GM10847 (cell line): ENCODE data around the gene DOLPP1.

Experiments
- POLR2A ChIP-seq: IDR thresholded peaks from 2 replicates; pipeline ENCODE4 v1.6.1; 2011; ENCODE audit not compliant: insufficient read length; ENCODE audit errors: extremely low read depth

Gene DOLPP1

DNA sequence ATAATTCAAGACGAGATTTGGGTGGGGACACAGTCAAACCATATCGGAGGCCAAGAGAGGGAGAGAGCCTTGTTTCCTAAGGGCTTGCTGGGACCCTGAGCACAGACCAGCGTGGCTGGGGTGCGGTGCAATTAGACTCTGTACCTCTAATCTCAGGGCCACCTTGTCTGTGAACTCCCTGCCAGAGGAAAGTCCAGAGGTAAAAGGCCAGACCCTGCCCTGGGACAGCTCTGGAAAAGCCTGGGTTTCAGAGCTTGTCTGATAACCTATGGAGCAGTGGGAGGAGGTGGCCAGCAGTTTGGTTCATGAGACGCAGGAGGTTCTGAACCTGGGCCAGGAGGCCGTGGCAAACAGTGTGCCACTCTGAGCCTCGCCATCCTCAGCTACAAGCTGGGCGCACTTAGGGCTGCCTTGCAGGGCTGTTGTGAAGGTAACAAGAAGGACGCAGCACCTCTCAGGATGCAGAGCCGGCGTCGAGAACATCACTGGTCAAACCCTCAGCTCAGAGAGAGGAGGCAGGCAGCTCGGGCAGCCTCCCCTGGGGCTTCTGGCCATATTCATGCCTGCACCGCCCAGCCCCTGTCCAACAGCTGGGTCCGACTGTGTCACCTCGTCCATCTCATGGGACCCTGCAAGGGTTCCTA, 4.8 kb upstream of the DOLPP1 start:
- TF ChIP-seq POLR2A: no peak

DNA sequence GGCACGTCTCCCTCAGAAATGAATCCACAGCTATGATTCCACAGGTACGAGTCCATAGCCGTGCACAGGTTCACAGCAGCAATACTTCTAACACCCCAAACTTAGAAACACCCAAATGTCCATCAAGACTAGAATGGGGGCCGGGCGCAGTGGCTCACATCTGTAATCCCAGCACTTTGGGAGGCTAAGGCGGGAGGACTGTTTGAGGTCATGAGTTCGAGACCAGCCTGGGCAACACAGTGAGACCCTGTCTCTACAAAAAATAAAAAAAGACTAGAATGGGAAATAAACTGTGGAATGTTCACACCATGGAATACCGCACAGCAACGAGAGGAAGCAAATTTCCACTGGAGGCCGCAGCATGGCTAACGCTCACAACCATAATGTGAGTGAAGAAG, 4.3 kb upstream of the DOLPP1 start:
- no peak for TF ChIP-seq POLR2A

DNA sequence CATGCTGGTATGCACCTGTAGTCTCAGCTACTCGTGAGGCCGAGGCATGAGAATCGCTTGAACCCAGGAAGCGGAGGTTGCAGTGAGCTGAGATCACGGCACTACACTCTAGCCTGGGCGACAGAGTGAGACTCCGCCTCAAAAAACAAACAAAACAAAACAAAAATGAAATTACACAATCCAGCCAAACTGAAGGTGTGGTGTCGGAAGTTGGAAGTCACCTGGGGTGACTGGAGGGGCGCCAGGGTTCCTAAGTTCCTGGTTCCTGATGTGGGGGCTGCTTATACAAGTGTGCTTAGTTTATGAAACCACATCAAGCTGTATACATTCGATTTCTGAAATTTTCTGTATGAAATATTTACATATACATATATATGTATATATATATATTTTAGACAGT, 3.7 kb upstream of the DOLPP1 start:
- TF ChIP-seq POLR2A: no peak

- TF ChIP-seq POLR2A: no peak
Observed at GRCh38 chr9:129078691-129079503, 2.0 kb upstream of the DOLPP1 start.

- TF ChIP-seq POLR2A: no peak
Observed at GRCh38 chr9:129079829-129080228, 1.1 kb upstream of the DOLPP1 start.

DNA sequence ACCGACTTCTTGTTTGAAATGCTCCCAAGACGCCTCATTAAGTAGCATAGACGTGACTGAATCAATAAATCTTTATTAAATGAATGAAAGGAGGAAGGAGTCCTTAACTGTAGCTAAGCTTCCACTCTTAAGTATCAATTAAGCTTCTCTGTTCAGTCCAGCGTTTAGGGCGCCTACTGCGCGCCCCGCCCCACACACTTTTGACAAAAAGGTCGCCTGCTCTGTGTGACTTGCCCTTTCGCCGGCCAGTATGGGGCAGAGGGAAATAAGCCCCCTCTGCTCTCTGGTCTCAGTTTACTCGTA, 662 bp upstream of the DOLPP1 start:
- no peak for TF ChIP-seq POLR2A

- no peak for TF ChIP-seq POLR2A
Observed at GRCh38 chr9:129081388-129081904, 535 bp downstream of the DOLPP1 start.

- TF ChIP-seq POLR2A: no peak
Observed at GRCh38 chr9:129084087-129084486, 3.2 kb downstream of the DOLPP1 start.

DNA sequence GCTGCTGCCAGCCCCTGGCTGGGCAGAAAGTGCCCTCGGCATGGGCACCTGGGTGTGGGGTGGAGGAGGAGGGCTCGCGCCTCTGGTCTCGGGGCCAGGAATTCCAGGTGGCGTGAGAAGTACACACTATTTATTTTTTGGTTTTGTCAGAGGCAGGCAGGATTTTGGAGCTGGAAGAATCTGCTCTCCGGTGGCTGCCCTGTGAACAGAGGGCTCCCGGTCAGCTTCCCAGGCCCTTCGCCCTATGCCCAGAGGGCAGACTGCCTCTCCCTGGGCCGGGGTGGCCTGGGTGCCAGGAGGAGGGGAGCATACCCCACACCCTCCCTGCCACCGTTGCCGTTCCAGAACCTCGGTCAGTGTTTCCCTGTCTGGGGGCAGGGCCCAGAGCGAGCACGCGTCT, 8.3 kb downstream of the DOLPP1 start:
- no peak for TF ChIP-seq POLR2A

GRCh38 chr9:129093602-129094386, 12.9 kb downstream of the DOLPP1 start:
- TF ChIP-seq POLR2A: no peak

- TF ChIP-seq POLR2A: no peak
Observed at GRCh38 chr9:129094387-129095169, 13.7 kb downstream of the DOLPP1 start.

DNA sequence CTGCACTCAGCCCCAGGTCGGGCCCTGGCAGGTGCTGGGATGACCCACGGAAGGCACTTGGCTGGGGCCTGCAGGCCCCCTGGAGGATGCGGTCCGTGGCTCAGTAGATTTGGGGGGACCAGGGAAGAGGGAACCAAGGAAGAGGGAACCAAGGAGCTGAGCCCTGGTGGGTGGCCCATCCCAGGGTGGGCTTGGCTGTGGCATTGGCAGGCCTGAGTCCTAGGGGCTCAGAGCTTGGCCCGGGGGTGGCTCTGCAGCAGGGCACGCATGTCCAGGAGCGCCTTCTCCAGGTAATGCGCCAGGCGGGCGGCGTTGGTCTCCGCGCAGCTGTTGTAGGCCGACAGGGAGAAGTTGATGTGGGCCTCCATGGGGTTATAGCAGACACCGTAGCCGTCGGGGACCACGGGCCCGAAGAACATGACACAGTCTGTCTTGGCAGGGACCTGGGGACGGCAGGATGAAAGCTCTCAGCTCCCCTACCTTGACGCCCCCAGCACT, 14.3 kb downstream of the DOLPP1 start:
- TF ChIP-seq POLR2A: no peak

GRCh38 chr9:129095908-129096307, 15.0 kb downstream of the DOLPP1 start:
- TF ChIP-seq POLR2A: no peak

DNA sequence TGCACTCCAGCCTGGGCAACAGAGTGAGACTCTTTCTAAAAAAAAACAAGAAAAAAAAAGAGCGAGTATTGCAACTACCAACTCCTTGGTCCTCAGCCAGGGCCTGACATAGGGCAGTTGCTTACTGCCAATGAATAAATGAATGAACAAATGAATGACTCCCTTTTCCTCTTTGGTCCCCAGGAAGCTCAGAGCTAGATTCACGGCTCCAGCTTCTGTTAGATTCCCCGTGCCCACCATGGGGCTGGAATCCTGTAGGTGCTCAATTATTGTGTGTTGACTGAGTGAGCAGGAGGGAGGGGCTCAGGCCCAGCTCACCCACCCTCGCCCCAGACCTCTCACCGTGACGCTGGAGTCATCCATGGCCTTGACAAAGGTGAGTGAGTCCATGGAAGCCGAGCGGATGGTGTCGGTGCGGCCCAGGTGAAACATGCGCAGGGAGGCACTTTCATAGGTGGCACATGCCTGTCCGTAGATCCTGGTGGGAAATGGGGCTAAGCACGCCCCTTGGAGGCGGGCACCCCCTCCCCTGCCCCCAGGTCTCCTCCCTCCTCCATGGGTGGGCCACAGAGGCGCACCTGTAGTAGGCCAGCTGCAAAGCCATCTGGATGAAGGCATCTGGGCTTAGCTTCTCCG, 16.9 kb downstream of the DOLPP1 start:
- no peak for TF ChIP-seq POLR2A
